ENCODE results near the gene AQP10. TPM values are rescaled to one million over a fixed set of nuclear protein-coding genes. Genes with fewer than 3 reads are reported as not detected.

Gene AQP10
- total RNA-seq, 1 donor from 2014 or later = not detected

- DNase-seq (ENCODE audit: low read depth) = no peak
- no peak for FAIRE-seq
- peak overlapping the region; percentile 68 for H3K4me3 Mint-ChIP-seq (ENCODE audit: unreplicated experiment)
- peaks cover 3% of the 10 kb centered on the region for H3K9me3 Mint-ChIP-seq (ENCODE audit: unreplicated experiment)
- peaks cover 4% of the 10 kb centered on the region for H3K36me3 Mint-ChIP-seq (ENCODE audit: low read depth, unreplicated experiment)
- Histone ChIP-seq H3K79me2 (ENCODE audit: insufficient read depth, low read length) (peaks cover 25% of the 10 kb centered on the region), H3K4me3 (ENCODE audit: insufficient read depth, low read depth, low read length) (no peak overlapping the region), H3K4me2 (ENCODE audit: low read length) (no peak overlapping the region), H2AFZ (ENCODE audit: low read depth, low read length) (no peak overlapping the region), H4K20me1 (ENCODE audit: insufficient read depth, low read length) (peaks cover 11% of the 10 kb centered on the region), H3K27me3 (ENCODE audit: insufficient read depth, low read length) (peaks cover 8% of the 10 kb centered on the region), H3K36me3 (ENCODE audit: insufficient read depth, low read length) (no peaks in the 10 kb centered on the region), H3K4me1 (ENCODE audit: insufficient read depth, low read length) (peaks cover 22% of the 10 kb centered on the region), H3K27ac (ENCODE audit: low read depth, low read length) (no peak overlapping the region), H3K9me3 (ENCODE audit: insufficient read depth, low read depth, low read length) (no peaks in the 10 kb centered on the region), H3K9ac (ENCODE audit: low read length) (no peak overlapping the region)
- peaks cover 10% of the 10 kb centered on the region for H3K4me1 Mint-ChIP-seq (ENCODE audit: low read depth, unreplicated experiment)
- H3K27ac Mint-ChIP-seq (ENCODE audit: unreplicated experiment) = no peak overlapping the region
- peaks cover 35% of the 10 kb centered on the region for H3K27me3 Mint-ChIP-seq (ENCODE audit: low read depth, unreplicated experiment)
- TF ChIP-seq CTCF (IDR thresholded peaks at IDR 0.05; ENCODE audit: insufficient read depth, low read depth, low read length) (no peak), EZH2 (IDR thresholded peaks at IDR 0.05; ENCODE audit: insufficient read depth, low read length) (no peak)
Measured at GRCh38 chr1:154323493-154323892, 2.6 kb downstream of the AQP10 start.

- no peak overlapping the region for H3K9ac ChIP-seq (ENCODE audit: low read length)
- H3K36me3 ChIP-seq (ENCODE audit: insufficient read depth, low read length) = no peaks in the 10 kb centered on the region
- H3K9me3 ChIP-seq (ENCODE audit: insufficient read depth, low read depth, low read length) = no peaks in the 10 kb centered on the region
- no peak overlapping the region for H3K27ac ChIP-seq (ENCODE audit: low read depth, low read length)
- TF ChIP-seq CTCF (IDR thresholded peaks at IDR 0.05; ENCODE audit: insufficient read depth, low read depth, low read length) (no peak), EZH2 (IDR thresholded peaks at IDR 0.05; ENCODE audit: insufficient read depth, low read length) (no peak)
- H4K20me1 ChIP-seq (ENCODE audit: insufficient read depth, low read length) = peaks cover 17% of the 10 kb centered on the region
- DNase-seq (ENCODE audit: low read depth) (no peak), FAIRE-seq (no peak)
- Mint-ChIP-seq H3K4me1 (ENCODE audit: low read depth, unreplicated experiment) (peaks cover 13% of the 10 kb centered on the region), H3K27me3 (ENCODE audit: low read depth, unreplicated experiment) (peaks cover 31% of the 10 kb centered on the region), H3K9me3 (ENCODE audit: unreplicated experiment) (peaks cover 3% of the 10 kb centered on the region), H3K4me3 (ENCODE audit: unreplicated experiment) (peak overlapping the region; percentile 93), H3K27ac (ENCODE audit: unreplicated experiment) (no peak overlapping the region), H3K36me3 (ENCODE audit: low read depth, unreplicated experiment) (peaks cover 4% of the 10 kb centered on the region)
- peaks cover 8% of the 10 kb centered on the region for H3K27me3 ChIP-seq (ENCODE audit: insufficient read depth, low read length)
- H3K4me2 ChIP-seq (ENCODE audit: low read length) = peak overlapping the region; percentile 99
- peak overlapping the region; percentile 78 for H2AFZ ChIP-seq (ENCODE audit: low read depth, low read length)
- H3K79me2 ChIP-seq (ENCODE audit: insufficient read depth, low read length) = peaks cover 31% of the 10 kb centered on the region
- peak overlapping the region; percentile 72 for H3K4me3 ChIP-seq (ENCODE audit: insufficient read depth, low read depth, low read length)
- peaks cover 28% of the 10 kb centered on the region for H3K4me1 ChIP-seq (ENCODE audit: insufficient read depth, low read length)
Measured at GRCh38 chr1:154324241-154324640, 3.3 kb downstream of the AQP10 start.

Data from astrocyte (in vitro differentiated cells and primary cell).